A549 (cell line): Measurements from ENCODE around the gene ERP29.

Experiments
- CHD4 ChIP-seq: fragments of 200-600 bp; sonication (generic); IDR thresholded peaks from 2 replicates; pipeline ENCODE4 v1.6.1; 2016; ENCODE audit warnings: antibody characterized with exemption, mild to moderate bottlenecking, borderline replicate concordance
- CTCF ChIP-seq: fragments of >200 bp; sonication (Bioruptor Twin); formaldehyde crosslinking; IDR thresholded peaks from 3 replicates; pipeline ENCODE4 v1.5.1; 2016
- ESRRA ChIP-seq: fragments of 150-350 bp; IDR thresholded peaks from 2 replicates; pipeline ENCODE4 v1.6.1; 2014; ENCODE audit warnings: mild to moderate bottlenecking, low read length, borderline replicate concordance
- MYC ChIP-seq: IDR thresholded peaks from 2 replicates; pipeline ENCODE4 v1.6.1; 2012; ENCODE audit warnings: mild to moderate bottlenecking, inconsistent platforms, low read length, improper control_type of control experiment, borderline replicate concordance
- NPAS2 ChIP-seq: fragments of 250-450 bp; sonication (Bioruptor Pico); IDR thresholded peaks from 2 replicates; pipeline ENCODE4 v1.8.0; 2022; ENCODE audit warnings: mild to moderate bottlenecking, moderate library complexity, borderline replicate concordance
- POLR2A ChIP-seq: IDR thresholded peaks from 2 replicates; pipeline ENCODE4 v1.6.1; 2012; ENCODE audit warnings: mild to moderate bottlenecking, low read length
- POLR2AphosphoS2 ChIP-seq: conservative IDR thresholded peaks from 2 replicates; pipeline ENCODE4 v1.6.1; 2012; ENCODE audit warnings: low read length, improper control_type of control experiment, inconsistent platforms
- RAD21 ChIP-seq, 2 experiments: fragments of >200 bp in 1 of 2; sonication (Bioruptor Twin) in 1 of 2; formaldehyde crosslinking in 1 of 2; IDR thresholded peaks in 1 of 2; conservative IDR thresholded peaks in 1 of 2; 2 replicates in 1 of 2; 3 replicates in 1 of 2; pipeline ENCODE4 v1.6.1; 2012 to 2018; ENCODE audit warnings: inconsistent platforms in 1 of 2
- RCOR1 ChIP-seq: fragments of 150-350 bp; IDR thresholded peaks from 2 replicates; pipeline ENCODE4 v1.6.1; 2014; ENCODE audit warnings: antibody characterized with exemption, low read length, low read depth
- USF2 ChIP-seq: fragments of 450-650 bp; IDR thresholded peaks from 2 replicates; pipeline ENCODE4 v1.6.1; 2014; ENCODE audit warnings: antibody characterized with exemption
- ZNF302 ChIP-seq: fragments of 250-450 bp; sonication (Bioruptor Pico); IDR thresholded peaks from 2 replicates; pipeline ENCODE4 v1.9.0; 2021; ENCODE audit warnings: inconsistent platforms, mild to moderate bottlenecking, moderate library complexity
- TF ChIP-seq, protein P1 (sequence below): IDR thresholded peaks from 2 replicates; pipeline ENCODE4 v1.6.1; 2012; ENCODE audit warnings: low read depth, borderline replicate concordance
- TF ChIP-seq, protein P2 (sequence below): IDR thresholded peaks from 2 replicates; pipeline ENCODE4 v1.6.1; 2012

DNA sequence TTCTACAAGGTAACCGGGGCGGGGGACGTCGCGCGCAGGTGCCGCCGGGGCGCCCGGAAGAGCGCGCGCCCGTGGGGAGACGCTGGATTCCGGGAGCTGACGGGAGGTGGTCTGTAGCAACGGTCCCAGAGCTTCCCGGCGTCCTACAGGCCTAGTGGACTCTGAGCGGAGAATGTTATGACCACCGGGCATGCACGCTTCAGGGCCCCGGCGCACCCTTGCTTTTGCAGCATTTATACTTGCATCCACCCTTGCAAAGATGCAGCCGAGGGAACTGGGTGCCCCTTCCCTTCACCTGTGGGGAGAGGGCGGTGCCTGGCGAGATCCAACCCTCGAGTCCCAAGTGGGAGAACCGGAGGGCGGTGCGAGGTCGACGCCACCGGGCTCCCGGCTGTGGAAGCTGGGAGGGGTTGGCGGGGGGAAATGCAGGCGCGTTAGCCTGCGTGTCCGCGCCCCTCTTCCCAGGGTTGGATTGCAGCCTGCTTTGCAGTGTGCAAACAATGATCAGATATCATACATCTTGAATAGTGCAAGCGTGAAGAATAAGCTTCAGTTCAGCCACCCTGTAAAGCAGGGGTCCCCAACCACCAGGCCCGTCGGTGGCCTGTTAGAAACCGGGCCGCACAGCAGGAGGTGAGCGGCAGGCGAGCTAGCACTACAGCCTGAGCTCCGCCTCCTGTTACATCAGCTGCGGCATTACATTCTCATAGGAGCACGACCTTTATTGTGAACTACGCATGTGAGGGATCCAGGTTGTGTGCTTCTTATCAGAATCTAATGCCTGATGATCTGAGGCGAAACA, 576 bp downstream of the ERP29 start:
- TF ChIP-seq POLR2A = peak; percentile 55
- TF ChIP-seq RCOR1 = no peak
- no peak for TF ChIP-seq CHD4
- no peak for TF ChIP-seq CTCF
- TF ChIP-seq RAD21 (conservative IDR thresholded peaks at IDR 0.05 in 1 of 2, IDR thresholded peaks at IDR 0.05 in 1 of 2) = no peak
- TF ChIP-seq, protein P1, sequence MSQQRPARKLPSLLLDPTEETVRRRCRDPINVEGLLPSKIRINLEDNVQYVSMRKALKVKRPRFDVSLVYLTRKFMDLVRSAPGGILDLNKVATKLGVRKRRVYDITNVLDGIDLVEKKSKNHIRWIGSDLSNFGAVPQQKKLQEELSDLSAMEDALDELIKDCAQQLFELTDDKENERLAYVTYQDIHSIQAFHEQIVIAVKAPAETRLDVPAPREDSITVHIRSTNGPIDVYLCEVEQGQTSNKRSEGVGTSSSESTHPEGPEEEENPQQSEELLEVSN = 0 out of 2 replicates have a peak, but pooled peaks have one; percentile 29
- TF ChIP-seq POLR2AphosphoS2 = peak; percentile 65
- TF ChIP-seq USF2 = no peak
- TF ChIP-seq ESRRA = no peak
- TF ChIP-seq, protein P2, sequence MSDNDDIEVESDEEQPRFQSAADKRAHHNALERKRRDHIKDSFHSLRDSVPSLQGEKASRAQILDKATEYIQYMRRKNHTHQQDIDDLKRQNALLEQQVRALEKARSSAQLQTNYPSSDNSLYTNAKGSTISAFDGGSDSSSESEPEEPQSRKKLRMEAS = peak; percentile 65; the same call in 1 of the 2 replicates
- TF ChIP-seq ZNF302 (CRISPR knock-in tag) = no peak
- no peak; the same call in 1 of the 2 replicates for TF ChIP-seq MYC
- no peak for TF ChIP-seq NPAS2 (CRISPR knock-in tag)
